Ishikawa (cell line): Measurements from ENCODE around the gene GAL3ST2.

Experiments used
- CEBPB ChIP-seq: IDR thresholded peaks from 2 replicates; pipeline ENCODE4 v1.6.1; 2012
- EGR1 ChIP-seq: IDR thresholded peaks from 2 replicates; pipeline ENCODE4 v1.6.1; 2012
- EP300 ChIP-seq: IDR thresholded peaks from 2 replicates; pipeline ENCODE4 v1.6.1; 2012; ENCODE audit warnings: borderline replicate concordance
- RAD21 ChIP-seq: IDR thresholded peaks from 2 replicates; pipeline ENCODE4 v1.6.1; 2012; ENCODE audit warnings: low read depth
- TAF1 ChIP-seq: IDR thresholded peaks from 2 replicates; pipeline ENCODE4 v1.6.1; 2012; ENCODE audit warnings: low read depth, mild to moderate bottlenecking
- TEAD4 ChIP-seq: IDR thresholded peaks from 2 replicates; pipeline ENCODE4 v1.6.1; 2012
- YY1 ChIP-seq: IDR thresholded peaks from 2 replicates; pipeline ENCODE4 v1.6.1; 2012; ENCODE audit warnings: low read depth
- TF ChIP-seq, protein P1 (sequence below): IDR thresholded peaks from 2 replicates; pipeline ENCODE4 v1.6.1; 2012
- TF ChIP-seq, protein P2 (sequence below): IDR thresholded peaks from 2 replicates; pipeline ENCODE4 v1.6.1; 2012; ENCODE audit warnings: low read depth, mild to moderate bottlenecking

DNA sequence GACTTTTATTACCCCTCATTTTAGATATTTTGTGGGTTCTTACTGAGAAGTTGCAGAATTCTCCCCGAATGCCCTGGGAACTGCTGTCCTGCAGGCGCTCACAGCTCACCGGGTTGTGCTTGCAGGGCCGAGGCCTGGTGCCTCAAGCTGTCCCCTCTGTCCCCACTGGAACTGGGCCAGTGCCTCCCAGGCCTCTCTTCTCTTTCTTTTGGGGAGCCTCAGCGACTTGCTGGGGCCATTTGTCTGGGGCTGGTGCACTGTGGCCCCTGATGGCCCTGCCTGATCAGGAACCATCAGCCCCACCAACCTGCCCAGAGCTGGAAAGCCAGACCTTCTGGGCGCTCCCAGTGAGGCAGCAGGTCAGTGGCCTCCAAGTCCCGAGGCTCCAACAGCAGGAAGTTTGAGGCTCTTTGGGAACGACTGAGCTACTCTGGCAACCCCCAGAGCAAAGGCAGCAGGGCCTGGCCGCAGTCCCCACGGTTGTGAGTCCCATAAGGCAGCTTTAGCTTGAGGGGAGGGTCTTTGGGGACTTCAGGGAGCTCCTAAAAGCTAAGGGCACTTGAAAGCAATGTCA is 17.7 kb downstream of the GAL3ST2 start:
- TF ChIP-seq EP300: no peak
- no peak for TF ChIP-seq RAD21
- TF ChIP-seq TAF1: no peak
- no peak for TF ChIP-seq CEBPB
- TF ChIP-seq YY1: no peak
- TF ChIP-seq TEAD4: no peak
- TF ChIP-seq, protein P1, sequence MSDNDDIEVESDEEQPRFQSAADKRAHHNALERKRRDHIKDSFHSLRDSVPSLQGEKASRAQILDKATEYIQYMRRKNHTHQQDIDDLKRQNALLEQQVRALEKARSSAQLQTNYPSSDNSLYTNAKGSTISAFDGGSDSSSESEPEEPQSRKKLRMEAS: no peak
- TF ChIP-seq EGR1: no peak
- TF ChIP-seq, protein P2, sequence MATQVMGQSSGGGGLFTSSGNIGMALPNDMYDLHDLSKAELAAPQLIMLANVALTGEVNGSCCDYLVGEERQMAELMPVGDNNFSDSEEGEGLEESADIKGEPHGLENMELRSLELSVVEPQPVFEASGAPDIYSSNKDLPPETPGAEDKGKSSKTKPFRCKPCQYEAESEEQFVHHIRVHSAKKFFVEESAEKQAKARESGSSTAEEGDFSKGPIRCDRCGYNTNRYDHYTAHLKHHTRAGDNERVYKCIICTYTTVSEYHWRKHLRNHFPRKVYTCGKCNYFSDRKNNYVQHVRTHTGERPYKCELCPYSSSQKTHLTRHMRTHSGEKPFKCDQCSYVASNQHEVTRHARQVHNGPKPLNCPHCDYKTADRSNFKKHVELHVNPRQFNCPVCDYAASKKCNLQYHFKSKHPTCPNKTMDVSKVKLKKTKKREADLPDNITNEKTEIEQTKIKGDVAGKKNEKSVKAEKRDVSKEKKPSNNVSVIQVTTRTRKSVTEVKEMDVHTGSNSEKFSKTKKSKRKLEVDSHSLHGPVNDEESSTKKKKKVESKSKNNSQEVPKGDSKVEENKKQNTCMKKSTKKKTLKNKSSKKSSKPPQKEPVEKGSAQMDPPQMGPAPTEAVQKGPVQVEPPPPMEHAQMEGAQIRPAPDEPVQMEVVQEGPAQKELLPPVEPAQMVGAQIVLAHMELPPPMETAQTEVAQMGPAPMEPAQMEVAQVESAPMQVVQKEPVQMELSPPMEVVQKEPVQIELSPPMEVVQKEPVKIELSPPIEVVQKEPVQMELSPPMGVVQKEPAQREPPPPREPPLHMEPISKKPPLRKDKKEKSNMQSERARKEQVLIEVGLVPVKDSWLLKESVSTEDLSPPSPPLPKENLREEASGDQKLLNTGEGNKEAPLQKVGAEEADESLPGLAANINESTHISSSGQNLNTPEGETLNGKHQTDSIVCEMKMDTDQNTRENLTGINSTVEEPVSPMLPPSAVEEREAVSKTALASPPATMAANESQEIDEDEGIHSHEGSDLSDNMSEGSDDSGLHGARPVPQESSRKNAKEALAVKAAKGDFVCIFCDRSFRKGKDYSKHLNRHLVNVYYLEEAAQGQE: no peak
